GM12878 (cell line): ENCODE measurements around the gene TRPM3.

ENCODE experiments used
- CTCF ChIP-seq, 3 experiments: IDR thresholded peaks in 2 of 3; conservative IDR thresholded peaks in 1 of 3; 2 replicates each; pipeline ENCODE4 v1.5.1; 2011; ENCODE audit warnings: low read depth in 3 of 3, low read length in 3 of 3, mild to moderate bottlenecking in 3 of 3, control low read depth in 2 of 3, moderate library complexity in 2 of 3, inconsistent platforms in 1 of 3, mixed read lengths in 1 of 3; ENCODE audit not compliant: control insufficient read depth in 2 of 3, insufficient read depth in 1 of 3; ENCODE audit errors: extremely low read depth in 1 of 3
- CUX1 ChIP-seq: IDR thresholded peaks from 2 replicates; pipeline ENCODE4 v1.6.1; 2012; ENCODE audit warnings: improper control_type of control experiment, low read depth, low read length; ENCODE audit not compliant: insufficient replicate concordance
- DPF2 ChIP-seq: fragments of 450-650 bp; IDR thresholded peaks from 2 replicates; pipeline ENCODE4 v1.6.1; 2017; ENCODE audit warnings: mild to moderate bottlenecking
- EZH2 ChIP-seq: IDR thresholded peaks from 2 replicates; pipeline ENCODE4 v1.6.1; 2012; ENCODE audit warnings: low read depth, mild to moderate bottlenecking, control low read depth, inconsistent platforms, low read length, borderline replicate concordance; ENCODE audit not compliant: control insufficient read depth
- FOXK2 ChIP-seq: fragments of 450-650 bp; IDR thresholded peaks from 2 replicates; pipeline ENCODE4 v1.6.1; 2017; ENCODE audit warnings: mild to moderate bottlenecking, moderate library complexity
- POLR2A ChIP-seq: IDR thresholded peaks from 2 replicates; pipeline ENCODE4 v1.6.1; 2011; ENCODE audit warnings: low read depth, mild to moderate bottlenecking, low read length
- RCOR1 ChIP-seq: conservative IDR thresholded peaks from 2 replicates; pipeline ENCODE4 v1.6.1; 2012; ENCODE audit warnings: low read depth, low read length, improper control_type of control experiment
- SIN3A ChIP-seq: IDR thresholded peaks from 2 replicates; pipeline ENCODE4 v1.6.1; 2012; ENCODE audit warnings: low read depth, low read length, improper control_type of control experiment
- SMARCA5 ChIP-seq: fragments of 450-650 bp; IDR thresholded peaks from 2 replicates; pipeline ENCODE4 v1.6.1; 2017; ENCODE audit warnings: mild to moderate bottlenecking
- SMC3 ChIP-seq: IDR thresholded peaks from 2 replicates; pipeline ENCODE4 v1.6.1; 2011; ENCODE audit warnings: low read length, improper control_type of control experiment, borderline replicate concordance
- ZNF24 ChIP-seq: fragments of 450-650 bp; IDR thresholded peaks from 2 replicates; pipeline ENCODE4 v1.6.1; 2017; ENCODE audit warnings: antibody characterized with exemption, mild to moderate bottlenecking

GRCh38 chr9:70802206-70802605, 319.2 kb downstream of the TRPM3 start:
- TF ChIP-seq POLR2A (no peak), SMARCA5 (no peak), EZH2 (no peak), CUX1 (no peak), CTCF (IDR thresholded peaks at IDR 0.05 in 2 of 3, conservative IDR thresholded peaks at IDR 0.05 in 1 of 3; ENCODE audit: control insufficient read depth in 2 of 3, extremely low read depth in 1 of 3, insufficient read depth in 1 of 3, low read depth in 3 of 3, low read length in 3 of 3) (no peak), RCOR1 (no peak), ZNF24 (no peak), DPF2 (no peak), SIN3A (no peak), FOXK2 (no peak), SMC3 (no peak)
